HepG2 (cell line): ENCODE data around the gene PSIP1. TPM values are rescaled to one million over a fixed set of nuclear protein-coding genes. Genes with fewer than 3 reads are reported as not detected.
A peak's percentile ranks its signal among the peaks of the same experiment; 100 is the strongest.

Experiments used
- GZF1 ChIP-seq: sonication (generic); formaldehyde crosslinking; IDR thresholded peaks from 2 replicates; pipeline ENCODE4 v1.5.1; 2020; ENCODE audit warnings: mild to moderate bottlenecking, missing genetic modification reagents
- NONO ChIP-seq, 2 experiments: fragments of 450-650 bp in 1 of 2; sonication (generic) in 1 of 2; formaldehyde crosslinking in 1 of 2; IDR thresholded peaks in 1 of 2; conservative IDR thresholded peaks in 1 of 2; 2 replicates each; pipeline versions ENCODE4 v1.6.1 to v1.8.0; 2017 to 2022; ENCODE audit warnings: mild to moderate bottlenecking in 1 of 2, missing genetic modification reagents in 1 of 2, moderate library complexity in 1 of 2
- ZNF567 ChIP-seq: sonication (generic); formaldehyde crosslinking; IDR thresholded peaks from 2 replicates; pipeline ENCODE4 v1.8.1; 2023; ENCODE audit warnings: mild to moderate bottlenecking, missing genetic modification reagents, borderline replicate concordance
- ZNF766 ChIP-seq: sonication (generic); formaldehyde crosslinking; IDR thresholded peaks from 2 replicates; pipeline ENCODE4 v1.5.0; 2020; ENCODE audit warnings: missing genetic modification reagents, borderline replicate concordance
- ZNF83 ChIP-seq: sonication (generic); formaldehyde crosslinking; IDR thresholded peaks from 2 replicates; pipeline ENCODE4 v1.4.0; 2020; ENCODE audit warnings: missing genetic modification reagents, mild to moderate bottlenecking, borderline replicate concordance
- polyA plus RNA-seq, 8 experiments: library from polyadenylated mRNA; depleted of rRNA in 3 of 8; stranded (reverse) in 7 of 8; unstranded in 1 of 8; fragments of >200 nt; fragmentation: Illumina TruSeq in 4 of 8; extraction: Trizol in 4 of 8; gene quantifications; 2 replicates each; pipeline versions ENCODE4 v1.2.1 to v1.2.3, GENCODE V29; 2011 to 2016; ENCODE audit warnings: low read depth in 4 of 8, missing spikeins in 1 of 8, mixed read lengths in 1 of 8; ENCODE audit not compliant: insufficient read depth in 1 of 8
- total RNA-seq, 5 experiments: library from RNA; depleted of rRNA; stranded (reverse); fragments of >200 nt; fragmentation: Illumina TruSeq; extraction: Trizol; gene quantifications; 2 replicates each; pipeline ENCODE4 v1.2.3, GENCODE V29; 2016; ENCODE audit warnings: low read depth in 1 of 5
- TF ChIP-seq, protein P1 (sequence below): IDR thresholded peaks from 2 replicates; pipeline ENCODE4 v1.4.0; 2020; ENCODE audit warnings: mild to moderate bottlenecking, missing genetic modification reagents
- TF ChIP-seq, protein P2 (sequence below): sonication (generic); formaldehyde crosslinking; IDR thresholded peaks from 2 replicates; pipeline ENCODE4 v1.8.0; 2023; ENCODE audit warnings: mild to moderate bottlenecking, missing genetic modification reagents
- TF ChIP-seq, protein P3 (sequence below): sonication (generic); formaldehyde crosslinking; IDR thresholded peaks from 2 replicates; pipeline ENCODE4 v1.4.0; 2020; ENCODE audit warnings: mild to moderate bottlenecking, missing genetic modification reagents
- TF ChIP-seq, protein P4 (sequence below): sonication (generic); formaldehyde crosslinking; IDR thresholded peaks from 2 replicates; pipeline ENCODE4 v1.4.0; 2020; ENCODE audit warnings: missing genetic modification reagents, borderline replicate concordance
- TF ChIP-seq, protein P5 (sequence below): sonication (generic); formaldehyde crosslinking; IDR thresholded peaks from 2 replicates; pipeline ENCODE4 v1.4.0; 2020; ENCODE audit warnings: mild to moderate bottlenecking, missing genetic modification reagents

Gene PSIP1
- total and polyA plus RNA-seq, 2 of the 13 experiments (the other 11 are each of a cell fraction or from before 2014, with no cell fraction given), result 12.6 to 46.4 TPM

DNA sequence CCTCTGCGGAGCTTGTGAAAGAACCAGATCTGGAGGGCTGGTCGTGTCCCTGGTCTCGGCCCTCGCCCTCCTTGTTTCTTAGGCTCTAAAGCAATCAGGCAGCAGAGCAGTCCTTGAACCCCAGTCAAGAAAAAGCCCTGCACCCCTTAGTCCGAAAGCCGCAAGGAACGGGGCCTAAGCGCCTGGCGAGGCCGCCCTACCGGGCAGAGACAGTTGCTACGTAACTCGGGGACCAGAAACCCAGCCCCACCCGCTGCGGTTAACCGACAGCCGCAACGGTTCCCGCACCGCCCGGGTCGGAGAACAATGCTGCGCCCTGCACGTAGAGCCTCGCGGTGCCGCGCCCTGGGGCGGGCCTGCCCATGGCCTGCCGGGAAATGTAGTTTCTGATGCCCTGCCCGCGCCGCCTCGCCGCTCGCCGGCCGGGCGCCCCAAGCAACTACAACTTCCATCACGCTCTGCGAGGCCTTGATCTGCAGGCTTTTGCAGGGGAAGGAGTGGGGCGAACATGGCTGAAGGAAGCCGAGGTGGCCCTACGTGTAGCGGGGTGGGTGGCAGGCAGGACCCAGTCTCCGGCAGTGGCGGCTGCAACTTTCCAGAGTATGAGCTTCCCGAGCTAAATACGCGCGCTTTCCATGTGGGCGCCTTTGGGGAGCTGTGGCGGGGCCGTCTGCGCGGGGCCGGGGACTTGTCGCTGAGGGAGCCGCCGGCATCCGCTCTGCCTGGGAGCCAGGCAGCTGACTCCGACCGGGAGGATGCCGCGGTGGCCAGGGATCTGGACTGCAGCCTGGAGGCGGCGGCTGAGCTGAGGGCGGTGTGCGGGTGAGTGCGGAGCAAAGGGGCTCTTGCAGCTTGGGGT, 88.2 kb downstream of the PSIP1 start, which contains the start of gene SNAPC3 (continued):
- TF ChIP-seq, protein P1, sequence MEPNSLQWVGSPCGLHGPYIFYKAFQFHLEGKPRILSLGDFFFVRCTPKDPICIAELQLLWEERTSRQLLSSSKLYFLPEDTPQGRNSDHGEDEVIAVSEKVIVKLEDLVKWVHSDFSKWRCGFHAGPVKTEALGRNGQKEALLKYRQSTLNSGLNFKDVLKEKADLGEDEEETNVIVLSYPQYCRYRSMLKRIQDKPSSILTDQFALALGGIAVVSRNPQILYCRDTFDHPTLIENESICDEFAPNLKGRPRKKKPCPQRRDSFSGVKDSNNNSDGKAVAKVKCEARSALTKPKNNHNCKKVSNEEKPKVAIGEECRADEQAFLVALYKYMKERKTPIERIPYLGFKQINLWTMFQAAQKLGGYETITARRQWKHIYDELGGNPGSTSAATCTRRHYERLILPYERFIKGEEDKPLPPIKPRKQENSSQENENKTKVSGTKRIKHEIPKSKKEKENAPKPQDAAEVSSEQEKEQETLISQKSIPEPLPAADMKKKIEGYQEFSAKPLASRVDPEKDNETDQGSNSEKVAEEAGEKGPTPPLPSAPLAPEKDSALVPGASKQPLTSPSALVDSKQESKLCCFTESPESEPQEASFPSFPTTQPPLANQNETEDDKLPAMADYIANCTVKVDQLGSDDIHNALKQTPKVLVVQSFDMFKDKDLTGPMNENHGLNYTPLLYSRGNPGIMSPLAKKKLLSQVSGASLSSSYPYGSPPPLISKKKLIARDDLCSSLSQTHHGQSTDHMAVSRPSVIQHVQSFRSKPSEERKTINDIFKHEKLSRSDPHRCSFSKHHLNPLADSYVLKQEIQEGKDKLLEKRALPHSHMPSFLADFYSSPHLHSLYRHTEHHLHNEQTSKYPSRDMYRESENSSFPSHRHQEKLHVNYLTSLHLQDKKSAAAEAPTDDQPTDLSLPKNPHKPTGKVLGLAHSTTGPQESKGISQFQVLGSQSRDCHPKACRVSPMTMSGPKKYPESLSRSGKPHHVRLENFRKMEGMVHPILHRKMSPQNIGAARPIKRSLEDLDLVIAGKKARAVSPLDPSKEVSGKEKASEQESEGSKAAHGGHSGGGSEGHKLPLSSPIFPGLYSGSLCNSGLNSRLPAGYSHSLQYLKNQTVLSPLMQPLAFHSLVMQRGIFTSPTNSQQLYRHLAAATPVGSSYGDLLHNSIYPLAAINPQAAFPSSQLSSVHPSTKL (CRISPR knock-in tag), result peak; percentile 69
- TF ChIP-seq, protein P2, sequence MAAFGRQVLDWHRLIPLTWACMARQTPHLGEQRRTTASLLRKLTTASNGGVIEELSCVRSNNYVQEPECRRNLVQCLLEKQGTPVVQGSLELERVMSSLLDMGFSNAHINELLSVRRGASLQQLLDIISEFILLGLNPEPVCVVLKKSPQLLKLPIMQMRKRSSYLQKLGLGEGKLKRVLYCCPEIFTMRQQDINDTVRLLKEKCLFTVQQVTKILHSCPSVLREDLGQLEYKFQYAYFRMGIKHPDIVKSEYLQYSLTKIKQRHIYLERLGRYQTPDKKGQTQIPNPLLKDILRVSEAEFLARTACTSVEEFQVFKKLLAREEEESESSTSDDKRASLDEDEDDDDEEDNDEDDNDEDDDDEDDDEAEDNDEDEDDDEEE (CRISPR knock-in tag), result 0 out of 2 replicates have a peak, but pooled peaks have one; percentile 16
- TF ChIP-seq, protein P3, sequence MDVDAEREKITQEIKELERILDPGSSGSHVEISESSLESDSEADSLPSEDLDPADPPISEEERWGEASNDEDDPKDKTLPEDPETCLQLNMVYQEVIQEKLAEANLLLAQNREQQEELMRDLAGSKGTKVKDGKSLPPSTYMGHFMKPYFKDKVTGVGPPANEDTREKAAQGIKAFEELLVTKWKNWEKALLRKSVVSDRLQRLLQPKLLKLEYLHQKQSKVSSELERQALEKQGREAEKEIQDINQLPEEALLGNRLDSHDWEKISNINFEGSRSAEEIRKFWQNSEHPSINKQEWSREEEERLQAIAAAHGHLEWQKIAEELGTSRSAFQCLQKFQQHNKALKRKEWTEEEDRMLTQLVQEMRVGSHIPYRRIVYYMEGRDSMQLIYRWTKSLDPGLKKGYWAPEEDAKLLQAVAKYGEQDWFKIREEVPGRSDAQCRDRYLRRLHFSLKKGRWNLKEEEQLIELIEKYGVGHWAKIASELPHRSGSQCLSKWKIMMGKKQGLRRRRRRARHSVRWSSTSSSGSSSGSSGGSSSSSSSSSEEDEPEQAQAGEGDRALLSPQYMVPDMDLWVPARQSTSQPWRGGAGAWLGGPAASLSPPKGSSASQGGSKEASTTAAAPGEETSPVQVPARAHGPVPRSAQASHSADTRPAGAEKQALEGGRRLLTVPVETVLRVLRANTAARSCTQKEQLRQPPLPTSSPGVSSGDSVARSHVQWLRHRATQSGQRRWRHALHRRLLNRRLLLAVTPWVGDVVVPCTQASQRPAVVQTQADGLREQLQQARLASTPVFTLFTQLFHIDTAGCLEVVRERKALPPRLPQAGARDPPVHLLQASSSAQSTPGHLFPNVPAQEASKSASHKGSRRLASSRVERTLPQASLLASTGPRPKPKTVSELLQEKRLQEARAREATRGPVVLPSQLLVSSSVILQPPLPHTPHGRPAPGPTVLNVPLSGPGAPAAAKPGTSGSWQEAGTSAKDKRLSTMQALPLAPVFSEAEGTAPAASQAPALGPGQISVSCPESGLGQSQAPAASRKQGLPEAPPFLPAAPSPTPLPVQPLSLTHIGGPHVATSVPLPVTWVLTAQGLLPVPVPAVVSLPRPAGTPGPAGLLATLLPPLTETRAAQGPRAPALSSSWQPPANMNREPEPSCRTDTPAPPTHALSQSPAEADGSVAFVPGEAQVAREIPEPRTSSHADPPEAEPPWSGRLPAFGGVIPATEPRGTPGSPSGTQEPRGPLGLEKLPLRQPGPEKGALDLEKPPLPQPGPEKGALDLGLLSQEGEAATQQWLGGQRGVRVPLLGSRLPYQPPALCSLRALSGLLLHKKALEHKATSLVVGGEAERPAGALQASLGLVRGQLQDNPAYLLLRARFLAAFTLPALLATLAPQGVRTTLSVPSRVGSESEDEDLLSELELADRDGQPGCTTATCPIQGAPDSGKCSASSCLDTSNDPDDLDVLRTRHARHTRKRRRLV, result 0 out of 2 replicates have a peak, but pooled peaks have one; percentile 56
- TF ChIP-seq ZNF567 (CRISPR knock-in tag) (no peak; the same call in 1 of the 2 replicates), NONO (IDR thresholded peaks at IDR 0.05) (no peak), NONO (CRISPR knock-in tag; conservative IDR thresholded peaks at IDR 0.05) (peak; percentile 91), GZF1 (0 out of 2 replicates have a peak, but pooled peaks have one; percentile 61), ZNF83 (CRISPR knock-in tag) (0 out of 2 replicates have a peak, but pooled peaks have one; percentile 38), ZNF766 (CRISPR knock-in tag) (peak; percentile 92)
- TF ChIP-seq, protein P4, sequence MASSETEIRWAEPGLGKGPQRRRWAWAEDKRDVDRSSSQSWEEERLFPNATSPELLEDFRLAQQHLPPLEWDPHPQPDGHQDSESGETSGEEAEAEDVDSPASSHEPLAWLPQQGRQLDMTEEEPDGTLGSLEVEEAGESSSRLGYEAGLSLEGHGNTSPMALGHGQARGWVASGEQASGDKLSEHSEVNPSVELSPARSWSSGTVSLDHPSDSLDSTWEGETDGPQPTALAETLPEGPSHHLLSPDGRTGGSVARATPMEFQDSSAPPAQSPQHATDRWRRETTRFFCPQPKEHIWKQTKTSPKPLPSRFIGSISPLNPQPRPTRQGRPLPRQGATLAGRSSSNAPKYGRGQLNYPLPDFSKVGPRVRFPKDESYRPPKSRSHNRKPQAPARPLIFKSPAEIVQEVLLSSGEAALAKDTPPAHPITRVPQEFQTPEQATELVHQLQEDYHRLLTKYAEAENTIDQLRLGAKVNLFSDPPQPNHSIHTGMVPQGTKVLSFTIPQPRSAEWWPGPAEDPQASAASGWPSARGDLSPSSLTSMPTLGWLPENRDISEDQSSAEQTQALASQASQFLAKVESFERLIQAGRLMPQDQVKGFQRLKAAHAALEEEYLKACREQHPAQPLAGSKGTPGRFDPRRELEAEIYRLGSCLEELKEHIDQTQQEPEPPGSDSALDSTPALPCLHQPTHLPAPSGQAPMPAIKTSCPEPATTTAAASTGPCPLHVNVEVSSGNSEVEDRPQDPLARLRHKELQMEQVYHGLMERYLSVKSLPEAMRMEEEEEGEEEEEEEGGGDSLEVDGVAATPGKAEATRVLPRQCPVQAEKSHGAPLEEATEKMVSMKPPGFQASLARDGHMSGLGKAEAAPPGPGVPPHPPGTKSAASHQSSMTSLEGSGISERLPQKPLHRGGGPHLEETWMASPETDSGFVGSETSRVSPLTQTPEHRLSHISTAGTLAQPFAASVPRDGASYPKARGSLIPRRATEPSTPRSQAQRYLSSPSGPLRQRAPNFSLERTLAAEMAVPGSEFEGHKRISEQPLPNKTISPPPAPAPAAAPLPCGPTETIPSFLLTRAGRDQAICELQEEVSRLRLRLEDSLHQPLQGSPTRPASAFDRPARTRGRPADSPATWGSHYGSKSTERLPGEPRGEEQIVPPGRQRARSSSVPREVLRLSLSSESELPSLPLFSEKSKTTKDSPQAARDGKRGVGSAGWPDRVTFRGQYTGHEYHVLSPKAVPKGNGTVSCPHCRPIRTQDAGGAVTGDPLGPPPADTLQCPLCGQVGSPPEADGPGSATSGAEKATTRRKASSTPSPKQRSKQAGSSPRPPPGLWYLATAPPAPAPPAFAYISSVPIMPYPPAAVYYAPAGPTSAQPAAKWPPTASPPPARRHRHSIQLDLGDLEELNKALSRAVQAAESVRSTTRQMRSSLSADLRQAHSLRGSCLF (CRISPR knock-in tag), result no peak
- TF ChIP-seq, protein P5, sequence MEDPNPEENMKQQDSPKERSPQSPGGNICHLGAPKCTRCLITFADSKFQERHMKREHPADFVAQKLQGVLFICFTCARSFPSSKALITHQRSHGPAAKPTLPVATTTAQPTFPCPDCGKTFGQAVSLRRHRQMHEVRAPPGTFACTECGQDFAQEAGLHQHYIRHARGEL (CRISPR knock-in tag), result no peak
